ENCODE results near the gene RPL10.

DNA sequence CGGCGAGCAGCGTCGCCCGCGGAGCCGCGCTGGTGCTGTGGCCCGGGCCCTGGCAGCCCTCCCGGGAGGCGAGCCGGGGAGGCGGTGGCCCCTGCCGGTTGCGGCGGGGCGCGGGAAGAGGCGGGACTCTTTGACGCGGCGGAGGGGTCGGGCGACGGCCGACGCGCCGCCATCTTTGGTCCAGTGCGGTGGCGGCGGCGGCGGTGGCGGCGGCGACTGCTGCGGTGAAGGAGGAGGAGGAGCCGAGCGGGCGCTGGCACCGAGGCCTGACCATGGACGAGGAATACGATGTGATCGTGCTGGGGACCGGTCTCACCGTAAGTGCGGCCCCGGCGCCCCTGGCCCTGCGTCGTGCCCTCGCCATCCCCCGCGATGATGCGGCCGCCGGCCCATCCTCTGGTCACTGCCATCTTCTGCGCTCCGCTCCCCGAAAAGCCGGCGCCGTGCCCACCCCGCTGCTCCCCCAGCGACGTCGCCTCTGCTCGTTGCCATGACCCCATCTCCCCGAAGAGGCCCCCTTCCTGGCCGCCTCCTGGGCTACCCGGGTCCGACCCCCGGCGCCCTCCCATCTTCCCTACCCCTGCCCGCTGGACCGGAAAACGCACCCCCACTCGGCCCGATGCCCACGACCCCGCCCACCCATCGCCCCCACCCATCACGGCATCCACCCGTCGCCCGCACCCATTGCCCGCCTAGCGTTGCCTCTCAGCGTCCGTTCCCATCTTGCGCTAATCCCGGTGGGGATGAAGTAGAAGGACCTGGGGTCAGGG lies 39.0 kb downstream of the RPL10 start, which contains the start of gene GDI1:
- TF ChIP-seq, protein P1, sequence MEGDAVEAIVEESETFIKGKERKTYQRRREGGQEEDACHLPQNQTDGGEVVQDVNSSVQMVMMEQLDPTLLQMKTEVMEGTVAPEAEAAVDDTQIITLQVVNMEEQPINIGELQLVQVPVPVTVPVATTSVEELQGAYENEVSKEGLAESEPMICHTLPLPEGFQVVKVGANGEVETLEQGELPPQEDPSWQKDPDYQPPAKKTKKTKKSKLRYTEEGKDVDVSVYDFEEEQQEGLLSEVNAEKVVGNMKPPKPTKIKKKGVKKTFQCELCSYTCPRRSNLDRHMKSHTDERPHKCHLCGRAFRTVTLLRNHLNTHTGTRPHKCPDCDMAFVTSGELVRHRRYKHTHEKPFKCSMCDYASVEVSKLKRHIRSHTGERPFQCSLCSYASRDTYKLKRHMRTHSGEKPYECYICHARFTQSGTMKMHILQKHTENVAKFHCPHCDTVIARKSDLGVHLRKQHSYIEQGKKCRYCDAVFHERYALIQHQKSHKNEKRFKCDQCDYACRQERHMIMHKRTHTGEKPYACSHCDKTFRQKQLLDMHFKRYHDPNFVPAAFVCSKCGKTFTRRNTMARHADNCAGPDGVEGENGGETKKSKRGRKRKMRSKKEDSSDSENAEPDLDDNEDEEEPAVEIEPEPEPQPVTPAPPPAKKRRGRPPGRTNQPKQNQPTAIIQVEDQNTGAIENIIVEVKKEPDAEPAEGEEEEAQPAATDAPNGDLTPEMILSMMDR (IDR thresholded peaks at IDR 0.05; ENCODE audit: low read length): no peak
- TF ChIP-seq EZH2 (IDR thresholded peaks at IDR 0.05; ENCODE audit: borderline replicate concordance, low read length): no peak

Data from OCI-LY1 (cell line).